T-helper 2 cell treated with Interferon-gamma antibody and Interleukin-4, amounts not matched to agents 5 μg/mL and 100 μg/mL, for 36 hours (primary cell): ENCODE data around the gene FUCA2.
"Not testable (repeated sequence)": the region's sequence is repeated elsewhere in the genome, so short reads cannot be mapped to it uniquely, and the experiment has no call there.

Experiments
- DNase-seq: peaks from one replicate; pipeline ENCODE4 v3.0.0; 2021; ENCODE audit warnings: low spot score
- H3K27ac Mint-ChIP-seq: one replicate; pipeline ENCODE4 v1.8.0; 2021; ENCODE audit warnings: mild to moderate bottlenecking, mixed read lengths
- H3K27me3 Mint-ChIP-seq: one replicate; pipeline ENCODE4 v1.8.0; 2021; ENCODE audit warnings: low read depth, mixed read lengths
- H3K36me3 Mint-ChIP-seq: one replicate; pipeline ENCODE4 v1.8.0; 2021; ENCODE audit warnings: low read depth, mixed read lengths
- H3K4me1 Mint-ChIP-seq: one replicate; pipeline ENCODE4 v1.8.0; 2021; ENCODE audit warnings: low read depth, mixed read lengths
- H3K4me3 Mint-ChIP-seq: one replicate; pipeline ENCODE4 v1.8.0; 2022; ENCODE audit warnings: mild to moderate bottlenecking, moderate library complexity, mixed read lengths
- H3K9me3 Mint-ChIP-seq: one replicate; pipeline ENCODE4 v1.8.0; 2021; ENCODE audit warnings: mixed read lengths

Gene FUCA2

GRCh38 chr6:143501851-143502250 is 9.7 kb downstream of the FUCA2 start:
- H3K27ac Mint-ChIP-seq = no peak overlapping the region
- H3K36me3 Mint-ChIP-seq = peaks cover 39% of the 10 kb centered on the region

DNA sequence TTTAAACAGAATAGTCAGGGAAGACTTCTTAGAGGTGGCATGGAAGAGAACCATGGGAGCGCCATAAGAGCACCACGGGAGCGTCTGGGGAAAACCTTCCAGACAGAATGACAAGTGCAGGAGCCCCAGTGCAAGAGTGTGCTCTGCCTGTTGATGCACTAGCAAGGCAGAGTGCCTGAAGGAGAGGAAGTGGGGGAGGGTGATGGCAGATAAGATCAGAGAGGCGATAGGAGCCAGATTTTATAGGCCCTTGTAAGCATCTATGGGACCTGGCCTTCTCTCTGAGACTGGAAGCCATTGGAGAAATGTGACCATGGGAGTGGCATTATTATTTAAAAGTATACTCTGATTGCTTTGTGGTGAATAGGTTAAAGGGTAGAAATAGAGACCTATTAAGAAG is 13.1 kb downstream of the FUCA2 start:
- DNase-seq = peak; percentile 20
- Mint-ChIP-seq H3K27ac (peak overlapping the region; percentile 32), H3K4me3 (peak overlapping the region; percentile 13), H3K9me3 (no peaks in the 10 kb centered on the region), H3K4me1 (peaks cover 16% of the 10 kb centered on the region), H3K27me3 (no peaks in the 10 kb centered on the region), H3K36me3 (peaks cover 35% of the 10 kb centered on the region)

More at GRCh38 chr6:143501851-143502250, 9.7 kb downstream of the FUCA2 start:
- DNase-seq = no peak
- H3K4me3 Mint-ChIP-seq = no peak overlapping the region
- no peaks in the 10 kb centered on the region for H3K27me3 Mint-ChIP-seq
- peaks cover 18% of the 10 kb centered on the region for H3K4me1 Mint-ChIP-seq
- H3K9me3 Mint-ChIP-seq = no peaks in the 10 kb centered on the region

- DNase-seq = no peak
- Mint-ChIP-seq H3K27me3 (no peaks in the 10 kb centered on the region), H3K27ac (no peak overlapping the region), H3K9me3 (no peaks in the 10 kb centered on the region), H3K4me3 (no peak overlapping the region), H3K36me3 (peaks cover 35% of the 10 kb centered on the region), H3K4me1 (peaks cover 16% of the 10 kb centered on the region)
Measured at GRCh38 chr6:143496974-143497373, 14.5 kb downstream of the FUCA2 start.

DNA sequence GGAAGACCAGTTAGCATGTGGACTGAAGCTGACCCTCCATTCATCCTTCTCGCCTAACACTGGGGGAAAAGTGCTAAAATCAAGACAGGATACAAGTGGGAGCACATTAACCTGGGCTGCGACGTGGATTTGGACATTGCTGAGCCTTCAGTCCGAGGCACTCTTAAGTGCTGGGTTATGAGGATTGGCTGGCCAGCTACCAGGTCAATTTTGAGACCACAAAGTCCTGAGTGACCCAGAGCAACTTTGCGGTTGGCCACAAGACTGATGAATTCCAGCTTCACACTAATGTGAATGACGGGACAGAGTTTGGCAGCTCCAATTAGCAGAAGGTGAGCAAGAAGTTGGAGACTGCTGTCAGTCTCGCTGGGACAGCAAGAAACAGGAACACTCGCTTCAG is 20.7 kb downstream of the FUCA2 start:
- no peak for DNase-seq
- no peak overlapping the region for H3K27ac Mint-ChIP-seq
- no peaks in the 10 kb centered on the region for H3K4me1 Mint-ChIP-seq
- no peaks in the 10 kb centered on the region for H3K27me3 Mint-ChIP-seq
- peaks cover 3% of the 10 kb centered on the region for H3K36me3 Mint-ChIP-seq
- H3K4me3 Mint-ChIP-seq = no peak overlapping the region
- H3K9me3 Mint-ChIP-seq = no peaks in the 10 kb centered on the region

DNA sequence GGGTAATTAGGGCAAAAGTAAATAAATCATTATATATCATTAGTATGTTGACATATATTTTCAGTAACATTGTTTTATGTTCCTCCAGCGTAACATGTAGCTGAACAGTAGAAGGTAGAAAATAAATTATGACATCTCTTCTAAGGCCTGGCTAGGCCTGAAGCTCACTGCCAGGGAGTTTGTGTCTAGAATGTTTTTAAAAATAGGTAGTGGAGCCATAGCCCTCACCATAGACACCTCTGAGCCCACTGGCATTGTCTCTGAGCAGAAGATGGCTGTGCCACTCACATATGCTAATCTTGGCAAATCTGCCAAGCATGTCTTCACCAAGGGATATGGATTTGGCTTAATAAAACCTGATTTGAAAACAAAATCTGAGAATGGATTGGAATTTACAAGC is 21.3 kb downstream of the FUCA2 start:
- H3K4me1 Mint-ChIP-seq = no peaks in the 10 kb centered on the region
- no peaks in the 10 kb centered on the region for H3K27me3 Mint-ChIP-seq
- DNase-seq = no peak
- H3K36me3 Mint-ChIP-seq = peaks cover 3% of the 10 kb centered on the region
- H3K27ac Mint-ChIP-seq = no peak overlapping the region
- H3K9me3 Mint-ChIP-seq = no peaks in the 10 kb centered on the region
- H3K4me3 Mint-ChIP-seq = no peak overlapping the region

- no peak overlapping the region for H3K4me3 Mint-ChIP-seq
- no peaks in the 10 kb centered on the region for H3K4me1 Mint-ChIP-seq
- no peaks in the 10 kb centered on the region for H3K36me3 Mint-ChIP-seq
- no peak for DNase-seq
- no peaks in the 10 kb centered on the region for H3K9me3 Mint-ChIP-seq
- no peak overlapping the region for H3K27ac Mint-ChIP-seq
- H3K27me3 Mint-ChIP-seq = no peaks in the 10 kb centered on the region
Measured at GRCh38 chr6:143486752-143487151, 24.8 kb downstream of the FUCA2 start.

- Mint-ChIP-seq H3K4me3 (no peak overlapping the region), H3K9me3 (no peaks in the 10 kb centered on the region), H3K36me3 (no peaks in the 10 kb centered on the region), H3K27ac (no peak overlapping the region), H3K27me3 (no peaks in the 10 kb centered on the region), H3K4me1 (no peaks in the 10 kb centered on the region)
- DNase-seq = no peak
Measured at GRCh38 chr6:143485967-143486366, 25.6 kb downstream of the FUCA2 start.

DNA sequence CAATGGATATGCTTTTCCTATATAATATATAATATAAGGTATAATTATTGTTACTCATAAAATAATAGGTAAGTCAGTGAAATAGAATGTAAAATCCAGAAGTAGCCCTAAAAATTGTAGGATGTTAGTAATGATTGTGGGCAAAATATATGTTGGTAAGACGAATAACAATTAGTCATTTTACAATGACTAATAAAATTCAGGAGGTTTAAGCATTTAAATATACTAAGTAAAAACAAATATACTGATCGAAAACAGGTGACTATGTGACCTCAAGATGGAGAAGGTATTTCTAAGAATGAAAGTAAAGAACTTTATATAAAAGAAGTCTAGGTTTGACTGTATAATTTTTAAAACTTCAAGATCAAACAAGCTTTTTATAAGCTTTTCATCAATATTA is 28.9 kb downstream of the FUCA2 start:
- H3K27me3 Mint-ChIP-seq = no peaks in the 10 kb centered on the region
- H3K27ac Mint-ChIP-seq = no peak overlapping the region

GRCh38 chr6:143478479-143479062 is 32.9 kb downstream of the FUCA2 start:
- H3K4me1 Mint-ChIP-seq = no peaks in the 10 kb centered on the region
- no peaks in the 10 kb centered on the region for H3K27me3 Mint-ChIP-seq
- H3K4me3 Mint-ChIP-seq = no peak overlapping the region
- no peak for DNase-seq
- no peaks in the 10 kb centered on the region for H3K9me3 Mint-ChIP-seq
- H3K27ac Mint-ChIP-seq = no peak overlapping the region
- peaks cover 29% of the 10 kb centered on the region for H3K36me3 Mint-ChIP-seq

More for the DNA sequence above, 28.9 kb downstream of the FUCA2 start:
- DNase-seq = no peak
- H3K36me3 Mint-ChIP-seq = peaks cover 8% of the 10 kb centered on the region
- no peaks in the 10 kb centered on the region for H3K4me1 Mint-ChIP-seq
- H3K9me3 Mint-ChIP-seq = no peaks in the 10 kb centered on the region
- H3K4me3 Mint-ChIP-seq = no peak overlapping the region

DNA sequence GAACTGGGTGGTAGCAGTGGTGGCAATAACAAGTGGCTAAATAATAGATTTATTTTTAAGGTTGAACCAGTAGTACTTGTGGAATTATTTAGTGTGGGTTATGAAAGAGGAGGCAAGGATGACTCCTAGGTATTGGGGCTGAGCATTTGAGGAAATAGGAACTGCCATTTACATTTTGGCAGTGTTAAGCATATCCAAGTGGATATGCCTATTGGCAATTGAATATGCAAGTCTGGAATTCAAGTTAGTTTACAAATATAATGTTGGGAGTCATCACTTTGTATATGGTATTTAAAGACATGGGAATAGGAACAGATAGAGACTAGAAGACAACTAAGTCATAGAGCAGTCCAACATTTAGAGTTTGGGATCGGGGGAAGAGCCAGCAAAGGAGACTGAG is 35.0 kb downstream of the FUCA2 start:
- Mint-ChIP-seq H3K4me1 (no peaks in the 10 kb centered on the region), H3K36me3 (peaks cover 39% of the 10 kb centered on the region), H3K27me3 (no peaks in the 10 kb centered on the region), H3K9me3 (no peaks in the 10 kb centered on the region), H3K4me3 (no peak overlapping the region), H3K27ac (no peak overlapping the region)
- DNase-seq = no peak

- Mint-ChIP-seq H3K9me3 (no peaks in the 10 kb centered on the region), H3K27ac (no peak overlapping the region), H3K27me3 (no peaks in the 10 kb centered on the region), H3K4me1 (no peaks in the 10 kb centered on the region), H3K4me3 (no peak overlapping the region), H3K36me3 (peaks cover 42% of the 10 kb centered on the region)
- no peak for DNase-seq
Measured at GRCh38 chr6:143471822-143472221, 39.7 kb downstream of the FUCA2 start.

DNA sequence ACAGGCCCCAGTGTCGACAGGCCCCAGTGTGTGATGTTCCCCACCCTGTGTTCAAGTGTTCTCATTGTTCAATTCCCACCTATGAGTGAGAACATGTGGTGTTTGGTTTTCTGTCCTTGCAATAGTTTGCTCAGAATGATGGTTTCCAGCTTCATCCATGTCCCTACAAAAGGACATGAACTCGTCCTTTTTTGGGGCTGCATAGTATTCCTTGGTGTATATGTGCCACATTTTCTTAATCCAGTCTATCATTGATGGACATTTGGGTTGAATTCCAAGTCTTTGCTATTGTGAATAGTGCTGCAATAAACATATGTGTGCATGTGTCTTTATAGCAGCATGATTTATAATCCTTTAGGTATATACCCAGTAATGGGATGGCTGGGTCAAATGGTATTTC is 42.7 kb downstream of the FUCA2 start:
- H3K27ac Mint-ChIP-seq, DNase-seq, H3K4me3 Mint-ChIP-seq, H3K27me3 Mint-ChIP-seq, H3K9me3 Mint-ChIP-seq, H3K4me1 Mint-ChIP-seq: not testable (repeated sequence)
- H3K36me3 Mint-ChIP-seq = peaks cover 36% of the 10 kb centered on the region

DNA sequence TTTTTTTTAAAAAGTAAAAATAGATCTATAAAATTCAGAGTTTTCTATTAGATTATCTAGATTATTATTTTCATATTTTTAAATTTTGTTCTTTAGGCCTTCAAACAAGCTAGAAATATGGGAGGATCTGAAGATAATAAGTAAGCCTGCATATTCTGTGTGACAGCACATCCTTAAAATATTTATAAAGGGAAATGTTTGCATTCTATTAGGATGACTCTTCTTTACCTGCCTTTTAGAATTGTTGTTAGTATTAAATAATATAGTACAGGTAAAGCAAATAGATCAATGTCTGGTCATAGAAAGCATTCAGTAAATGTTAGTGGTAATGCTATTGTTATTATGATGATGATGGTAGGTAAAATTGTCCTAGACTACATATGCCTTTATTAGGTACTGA is 43.5 kb downstream of the FUCA2 start:
- Mint-ChIP-seq H3K27me3 (no peaks in the 10 kb centered on the region), H3K9me3 (no peaks in the 10 kb centered on the region), H3K36me3 (peaks cover 34% of the 10 kb centered on the region), H3K4me1 (no peaks in the 10 kb centered on the region), H3K4me3 (no peak overlapping the region), H3K27ac (no peak overlapping the region)
- DNase-seq = no peak

GRCh38 chr6:143465546-143465945 is 46.0 kb downstream of the FUCA2 start:
- no peak for DNase-seq
- H3K4me3 Mint-ChIP-seq = no peak overlapping the region
- H3K36me3 Mint-ChIP-seq = peaks cover 34% of the 10 kb centered on the region
- no peak overlapping the region for H3K27ac Mint-ChIP-seq
- peaks cover 2% of the 10 kb centered on the region for H3K4me1 Mint-ChIP-seq
- no peaks in the 10 kb centered on the region for H3K9me3 Mint-ChIP-seq
- H3K27me3 Mint-ChIP-seq = no peaks in the 10 kb centered on the region
